ENCODE data around the gene FIGNL2.

DNA sequence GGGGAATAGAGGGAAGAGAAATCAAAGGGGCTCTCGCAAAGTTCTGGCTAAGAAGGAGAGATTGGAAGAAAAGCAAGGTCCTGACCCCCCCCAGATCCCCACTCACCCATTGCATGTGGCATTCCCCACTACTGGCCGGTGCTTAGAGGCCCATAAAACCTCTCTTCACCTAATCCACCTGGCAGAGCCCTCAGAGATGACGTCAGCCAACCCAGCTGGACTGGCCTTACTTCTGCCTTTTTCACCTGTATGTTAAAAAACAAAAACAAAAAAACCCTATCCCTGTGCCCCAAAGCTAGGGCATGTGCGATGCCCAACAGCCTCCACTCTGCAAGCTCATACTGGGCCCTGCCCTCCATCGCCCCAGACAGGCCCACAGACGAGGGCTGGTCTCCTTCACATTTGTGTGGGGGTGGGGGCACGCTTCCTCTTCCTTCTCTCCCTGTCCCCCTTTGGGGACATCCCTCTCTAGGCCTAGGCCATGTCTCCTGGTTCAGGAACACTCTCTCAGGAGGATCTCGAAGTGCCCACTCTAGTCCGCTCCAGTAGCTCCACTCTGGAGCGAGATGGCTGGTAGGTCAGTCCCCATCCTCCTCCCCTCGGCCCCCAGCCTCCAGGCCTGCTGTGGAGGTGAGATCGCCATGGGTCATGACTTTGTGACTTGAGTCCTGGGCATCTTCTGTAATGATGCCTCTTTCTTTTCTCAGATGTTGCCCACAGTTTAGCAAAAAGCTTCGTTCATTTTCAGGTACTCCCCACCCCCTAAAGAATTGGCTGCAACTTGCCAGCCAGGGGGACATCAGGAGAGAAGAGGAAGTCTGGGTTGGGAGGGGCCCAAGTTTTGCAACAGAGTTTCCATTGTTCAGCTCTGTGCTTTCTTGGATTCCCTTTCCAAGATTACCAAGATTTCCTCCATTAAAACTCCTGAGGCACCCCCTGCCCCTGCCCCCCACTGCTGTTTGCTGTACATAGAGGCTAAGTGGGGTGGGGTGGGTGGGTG lies 37.0 kb downstream of the FIGNL2 start:
- TF ChIP-seq, protein P1, sequence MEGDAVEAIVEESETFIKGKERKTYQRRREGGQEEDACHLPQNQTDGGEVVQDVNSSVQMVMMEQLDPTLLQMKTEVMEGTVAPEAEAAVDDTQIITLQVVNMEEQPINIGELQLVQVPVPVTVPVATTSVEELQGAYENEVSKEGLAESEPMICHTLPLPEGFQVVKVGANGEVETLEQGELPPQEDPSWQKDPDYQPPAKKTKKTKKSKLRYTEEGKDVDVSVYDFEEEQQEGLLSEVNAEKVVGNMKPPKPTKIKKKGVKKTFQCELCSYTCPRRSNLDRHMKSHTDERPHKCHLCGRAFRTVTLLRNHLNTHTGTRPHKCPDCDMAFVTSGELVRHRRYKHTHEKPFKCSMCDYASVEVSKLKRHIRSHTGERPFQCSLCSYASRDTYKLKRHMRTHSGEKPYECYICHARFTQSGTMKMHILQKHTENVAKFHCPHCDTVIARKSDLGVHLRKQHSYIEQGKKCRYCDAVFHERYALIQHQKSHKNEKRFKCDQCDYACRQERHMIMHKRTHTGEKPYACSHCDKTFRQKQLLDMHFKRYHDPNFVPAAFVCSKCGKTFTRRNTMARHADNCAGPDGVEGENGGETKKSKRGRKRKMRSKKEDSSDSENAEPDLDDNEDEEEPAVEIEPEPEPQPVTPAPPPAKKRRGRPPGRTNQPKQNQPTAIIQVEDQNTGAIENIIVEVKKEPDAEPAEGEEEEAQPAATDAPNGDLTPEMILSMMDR (IDR thresholded peaks at IDR 0.05), result no peak
- no peak for TF ChIP-seq EP300 (IDR thresholded peaks at IDR 0.05)
- TF ChIP-seq POLR2AphosphoS5 (IDR thresholded peaks at IDR 0.05), result no peak
- TF ChIP-seq POLR2A (IDR thresholded peaks at IDR 0.05), result no peak
